Measurements from ENCODE around the gene RSPH9.

RSPH9 gene

DNA sequence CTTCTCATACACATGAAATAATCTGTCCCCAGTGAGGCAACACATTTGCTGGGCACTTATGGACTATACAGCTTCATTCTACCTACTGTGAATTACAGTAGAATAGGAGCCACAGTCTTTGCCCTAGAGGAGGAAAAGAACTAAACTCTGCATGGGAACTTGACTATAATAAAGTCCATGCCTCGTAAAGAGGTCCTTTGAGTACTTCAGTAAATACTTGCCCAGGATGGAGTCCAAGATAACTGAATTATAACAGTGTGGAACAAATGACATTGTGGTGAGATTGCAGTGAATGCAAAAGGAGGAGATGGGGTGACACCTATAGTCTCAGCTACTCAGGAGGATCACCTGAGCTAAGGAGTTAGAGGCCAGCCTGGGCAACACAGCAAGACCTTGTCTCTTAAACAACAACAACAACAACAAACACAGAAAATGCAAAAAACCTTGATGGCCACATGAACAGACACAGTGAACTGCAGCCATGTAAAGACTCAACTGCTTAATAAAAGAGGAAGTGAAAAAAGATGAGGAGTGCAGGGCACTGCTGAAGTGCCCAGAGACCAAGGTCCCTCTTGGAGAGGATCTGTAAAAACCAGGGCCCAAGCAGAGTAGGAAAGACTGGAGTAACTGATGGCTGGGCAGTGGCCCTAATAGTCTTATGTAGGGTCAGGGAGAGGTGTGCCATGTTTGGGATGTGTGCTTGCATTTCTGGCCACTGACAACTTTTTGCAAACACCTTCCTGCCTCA is 39.0 kb downstream of the RSPH9 start:
- Histone ChIP-seq H3K4me1 (ENCODE audit: control insufficient read depth, low read length) (peaks cover 47% of the 10 kb centered on the region), H3K9me3 (ENCODE audit: control insufficient read depth, insufficient read depth, low read length) (no peaks in the 10 kb centered on the region), H4K20me1 (ENCODE audit: control insufficient read depth, insufficient read depth, low read depth, low read length) (peaks cover 14% of the 10 kb centered on the region), H3F3A (ENCODE audit: control insufficient read depth, insufficient read depth) (peaks cover 14% of the 10 kb centered on the region), H3K36me3 (ENCODE audit: control insufficient read depth, low read length) (peaks cover 64% of the 10 kb centered on the region), H3K79me2 (ENCODE audit: control insufficient read depth, low read length) (peaks cover 76% of the 10 kb centered on the region), H3K9me2 (replicated peaks; ENCODE audit: control insufficient read depth, low read length) (no peaks in the 10 kb centered on the region), H3K27ac (ENCODE audit: low read depth, low read length) (peak overlapping the region; percentile 35), H3K4me2 (ENCODE audit: low read length) (peak overlapping the region; percentile 40), H3K4me3 (ENCODE audit: low read length) (peak overlapping the region; percentile 35), H3K27me3 (ENCODE audit: control insufficient read depth, low read length) (no peaks in the 10 kb centered on the region)
- TF ChIP-seq, protein P1, sequence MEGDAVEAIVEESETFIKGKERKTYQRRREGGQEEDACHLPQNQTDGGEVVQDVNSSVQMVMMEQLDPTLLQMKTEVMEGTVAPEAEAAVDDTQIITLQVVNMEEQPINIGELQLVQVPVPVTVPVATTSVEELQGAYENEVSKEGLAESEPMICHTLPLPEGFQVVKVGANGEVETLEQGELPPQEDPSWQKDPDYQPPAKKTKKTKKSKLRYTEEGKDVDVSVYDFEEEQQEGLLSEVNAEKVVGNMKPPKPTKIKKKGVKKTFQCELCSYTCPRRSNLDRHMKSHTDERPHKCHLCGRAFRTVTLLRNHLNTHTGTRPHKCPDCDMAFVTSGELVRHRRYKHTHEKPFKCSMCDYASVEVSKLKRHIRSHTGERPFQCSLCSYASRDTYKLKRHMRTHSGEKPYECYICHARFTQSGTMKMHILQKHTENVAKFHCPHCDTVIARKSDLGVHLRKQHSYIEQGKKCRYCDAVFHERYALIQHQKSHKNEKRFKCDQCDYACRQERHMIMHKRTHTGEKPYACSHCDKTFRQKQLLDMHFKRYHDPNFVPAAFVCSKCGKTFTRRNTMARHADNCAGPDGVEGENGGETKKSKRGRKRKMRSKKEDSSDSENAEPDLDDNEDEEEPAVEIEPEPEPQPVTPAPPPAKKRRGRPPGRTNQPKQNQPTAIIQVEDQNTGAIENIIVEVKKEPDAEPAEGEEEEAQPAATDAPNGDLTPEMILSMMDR (IDR thresholded peaks at IDR 0.05; ENCODE audit: low read depth, low read length, poor library complexity, severe bottlenecking): no peak
- no peak for TF ChIP-seq EZH2phosphoT487 (IDR thresholded peaks at IDR 0.05; ENCODE audit: borderline replicate concordance, low read length)

DNA sequence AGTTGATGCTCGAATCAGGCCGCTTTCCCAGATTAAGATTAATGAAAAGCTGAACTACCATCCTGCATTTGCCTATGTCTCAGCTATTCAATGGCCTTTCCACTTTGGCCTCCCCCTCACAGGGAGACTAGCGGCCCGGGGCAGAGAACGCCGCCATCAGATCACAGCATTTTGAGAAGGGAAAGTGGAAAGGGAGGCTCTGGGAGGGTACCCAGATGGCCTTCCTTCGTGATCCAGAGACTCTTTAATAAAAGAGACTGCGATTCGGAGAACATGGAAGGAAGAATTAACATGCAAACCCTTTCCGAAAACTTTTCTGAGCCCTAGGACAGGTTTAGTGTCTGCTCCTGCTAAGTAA is 42.2 kb downstream of the RSPH9 start:
- peak overlapping the region; percentile 85 for H3K4me3 ChIP-seq (ENCODE audit: low read length)
- peaks cover 14% of the 10 kb centered on the region for H3F3A ChIP-seq (ENCODE audit: control insufficient read depth, insufficient read depth)
- TF ChIP-seq EZH2phosphoT487 (IDR thresholded peaks at IDR 0.05; ENCODE audit: borderline replicate concordance, low read length): no peak
- TF ChIP-seq, protein P1 (IDR thresholded peaks at IDR 0.05; ENCODE audit: low read depth, low read length, poor library complexity, severe bottlenecking): no peak
- H3K4me2 ChIP-seq (ENCODE audit: low read length): peak overlapping the region; percentile 84
- peaks cover 47% of the 10 kb centered on the region for H3K4me1 ChIP-seq (ENCODE audit: control insufficient read depth, low read length)
- no peak overlapping the region for H3K27ac ChIP-seq (ENCODE audit: low read depth, low read length)
- H3K9me3 ChIP-seq (ENCODE audit: control insufficient read depth, insufficient read depth, low read length): no peaks in the 10 kb centered on the region
- peaks cover 58% of the 10 kb centered on the region for H3K79me2 ChIP-seq (ENCODE audit: control insufficient read depth, low read length)
- H4K20me1 ChIP-seq (ENCODE audit: control insufficient read depth, insufficient read depth, low read depth, low read length): peaks cover 7% of the 10 kb centered on the region
- no peaks in the 10 kb centered on the region for H3K9me2 ChIP-seq (replicated peaks; ENCODE audit: control insufficient read depth, low read length)
- peaks cover 33% of the 10 kb centered on the region for H3K36me3 ChIP-seq (ENCODE audit: control insufficient read depth, low read length)
- H3K27me3 ChIP-seq (ENCODE audit: control insufficient read depth, low read length): no peaks in the 10 kb centered on the region

DNA sequence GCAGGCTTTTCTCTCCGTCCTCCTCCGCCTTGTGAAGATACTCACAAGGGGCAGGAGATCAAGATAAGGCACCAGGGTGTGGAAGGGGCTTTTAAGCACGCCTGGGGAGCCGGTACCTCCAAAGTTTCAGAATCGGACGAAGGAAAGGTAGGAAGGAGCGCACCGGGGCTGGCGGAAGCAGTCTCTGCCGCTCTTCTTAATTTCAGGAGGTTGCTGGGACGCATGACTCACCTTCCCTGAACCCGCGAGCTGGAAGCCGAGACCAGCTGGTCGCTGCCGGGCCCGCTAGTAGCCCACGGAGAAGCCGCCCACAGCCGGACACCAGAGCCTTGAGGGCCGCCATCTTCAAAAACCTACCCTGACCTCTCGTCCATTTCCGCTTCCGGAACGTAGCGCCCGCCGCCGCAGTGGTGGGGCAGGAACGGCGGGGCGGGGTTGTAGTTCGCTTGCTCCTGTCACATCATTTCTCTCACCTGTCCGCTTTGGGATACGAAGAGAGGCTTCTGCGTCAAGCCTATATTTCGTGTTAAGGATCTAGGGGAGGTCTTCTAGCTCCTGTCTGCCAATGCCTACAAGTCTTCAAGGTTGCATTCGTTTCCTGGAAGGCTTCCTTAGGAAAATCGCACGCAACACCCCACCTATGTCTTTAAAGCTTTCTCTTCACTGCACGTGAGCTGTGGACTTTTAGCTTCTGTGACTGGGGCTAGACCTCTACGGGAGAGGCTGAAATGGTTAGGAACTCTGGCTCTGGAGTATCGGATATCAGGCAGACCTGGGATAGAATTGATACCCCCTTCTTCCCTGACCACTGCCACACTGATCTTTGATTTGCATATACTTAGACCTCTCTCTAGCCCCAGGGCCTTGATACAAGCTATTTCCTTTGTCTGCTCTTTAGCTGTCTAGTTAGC is 42.9 kb downstream of the RSPH9 start, which contains the start of gene MRPS18A:
Gene MRPS18A (minus strand): TSS at position 355 of the 911 bp plus-strand sequence. CDS start 12 bp downstream, at position 343.
- Histone ChIP-seq H3K79me2 (ENCODE audit: control insufficient read depth, low read length) (peaks cover 52% of the 10 kb centered on the region), H3K27me3 (ENCODE audit: control insufficient read depth, low read length) (no peaks in the 10 kb centered on the region), H3F3A (ENCODE audit: control insufficient read depth, insufficient read depth) (peaks cover 14% of the 10 kb centered on the region), H4K20me1 (ENCODE audit: control insufficient read depth, insufficient read depth, low read depth, low read length) (peaks cover 7% of the 10 kb centered on the region), H3K9me3 (ENCODE audit: control insufficient read depth, insufficient read depth, low read length) (no peaks in the 10 kb centered on the region), H3K4me1 (ENCODE audit: control insufficient read depth, low read length) (peaks cover 47% of the 10 kb centered on the region), H3K27ac (ENCODE audit: low read depth, low read length) (no peak within 1 kb of the TSS), H3K9me2 (replicated peaks; ENCODE audit: control insufficient read depth, low read length) (no peaks in the 10 kb centered on the region), H3K4me2 (ENCODE audit: low read length) (peak within 1 kb of the TSS; percentile 84), H3K36me3 (ENCODE audit: control insufficient read depth, low read length) (peaks cover 26% of the 10 kb centered on the region), H3K4me3 (ENCODE audit: low read length) (peak within 1 kb of the TSS; percentile 85)
- TF ChIP-seq, protein P1 (IDR thresholded peaks at IDR 0.05; ENCODE audit: low read depth, low read length, poor library complexity, severe bottlenecking): no peak
- no peak for TF ChIP-seq EZH2phosphoT487 (IDR thresholded peaks at IDR 0.05; ENCODE audit: borderline replicate concordance, low read length)

Measured in DOHH2 (cell line).